ENCODE data around the gene MKS1.

GRCh38 chr17:58238147-58238634 is 19.1 kb upstream of the MKS1 start, which contains the start of gene LPO:
- TF ChIP-seq CTCF (tag by site-specific recombination; IDR thresholded peaks at IDR 0.05) (no peak), ZNF791 (tag by site-specific recombination; IDR thresholded peaks at IDR 0.05) (no peak), ZNF112 (tag by site-specific recombination; IDR thresholded peaks at IDR 0.05) (no peak), ZFP37 (tag by site-specific recombination; IDR thresholded peaks at IDR 0.05) (no peak), KLF17 (tag by site-specific recombination; IDR thresholded peaks at IDR 0.05) (no peak), SCRT2 (tag by site-specific recombination; IDR thresholded peaks at IDR 0.05) (no peak), ZNF239 (tag by site-specific recombination; IDR thresholded peaks at IDR 0.05) (no peak), YY1 (tag by site-specific recombination; IDR thresholded peaks at IDR 0.05) (no peak), HOXD13 (CRISPR knock-in tag; IDR thresholded peaks at IDR 0.05; ENCODE audit: borderline replicate concordance) (no peak), MYNN (tag by site-specific recombination; IDR thresholded peaks at IDR 0.05; ENCODE audit: borderline replicate concordance) (no peak)

Data from HEK293 (cell line).